GM12891 (cell line): ENCODE measurements around the gene ADAD2.

Experiments used
- PAX5 ChIP-seq: IDR thresholded peaks from 2 replicates; pipeline ENCODE4 v1.6.1; 2011; ENCODE audit warnings: low read length, moderate library complexity, mild to moderate bottlenecking; ENCODE audit not compliant: insufficient read depth, severe bottlenecking
- POLR2A ChIP-seq: IDR thresholded peaks from 2 replicates; pipeline ENCODE4 v1.6.1; 2011; ENCODE audit warnings: low read depth, low read length, control low read depth
- POLR2AphosphoS5 ChIP-seq: IDR thresholded peaks from 2 replicates; pipeline ENCODE4 v1.6.1; 2011; ENCODE audit warnings: low read depth, low read length, control low read depth
- POU2F2 ChIP-seq: IDR thresholded peaks from 2 replicates; pipeline ENCODE4 v1.6.1; 2011; ENCODE audit warnings: low read depth, mild to moderate bottlenecking, control low read depth, low read length, moderate library complexity
- SPI1 ChIP-seq: IDR thresholded peaks from 2 replicates; pipeline ENCODE4 v1.6.1; 2011; ENCODE audit warnings: low read depth, low read length, control low read depth
- TAF1 ChIP-seq: IDR thresholded peaks from 2 replicates; pipeline ENCODE4 v1.6.1; 2011; ENCODE audit warnings: low read depth, low read length, control low read depth

DNA sequence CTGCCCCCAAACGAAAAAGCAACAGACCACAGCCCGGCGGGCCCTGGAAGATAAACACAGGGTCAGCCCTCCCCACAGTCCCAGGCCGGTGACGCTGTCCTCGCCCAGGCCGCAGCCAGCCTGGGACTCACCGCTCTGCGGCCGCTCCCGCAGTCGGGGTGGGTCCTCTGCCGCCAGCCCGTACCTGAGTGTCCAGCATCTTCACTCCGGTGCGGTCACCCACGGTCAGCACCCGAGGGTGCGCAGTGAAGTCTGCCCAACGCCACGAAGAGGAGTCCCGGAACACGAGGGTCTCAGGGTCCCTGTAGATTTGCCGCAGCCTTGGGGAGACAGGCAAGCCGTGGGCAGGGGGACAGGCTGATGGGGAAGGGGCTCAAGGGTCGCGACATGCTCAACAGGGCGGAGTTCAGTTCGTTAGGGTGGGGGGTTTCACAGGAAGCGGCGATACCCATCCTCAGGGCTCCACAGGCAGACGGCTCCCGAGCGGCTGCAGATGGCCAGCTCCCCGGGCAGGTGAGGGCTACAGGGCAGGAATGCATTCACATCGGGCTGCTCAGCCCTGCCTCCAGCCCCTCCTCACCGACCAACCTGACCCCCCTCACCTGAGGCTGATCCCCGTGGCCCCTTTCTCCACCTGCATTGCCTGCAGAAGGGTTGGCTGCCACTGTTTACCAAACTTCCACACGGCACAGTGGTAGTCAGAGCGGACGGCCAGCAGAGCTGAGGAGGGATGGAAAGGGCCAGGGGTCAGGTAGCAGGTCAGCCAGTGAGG lies 9.6 kb upstream of the ADAD2 start:
- no peak for TF ChIP-seq TAF1
- no peak for TF ChIP-seq POLR2A
- no peak for TF ChIP-seq SPI1
- TF ChIP-seq POLR2AphosphoS5 = no peak
- TF ChIP-seq POU2F2 = no peak
- TF ChIP-seq PAX5 = no peak
